Right hindlimb (tissue), 1 donor: Measurements from ENCODE around the gene KIAA0586.
"Not testable (repeated sequence)": the region's sequence is repeated elsewhere in the genome, so short reads cannot be mapped to it uniquely, and the experiment has no call there.

Experiments
- DNase-seq: peaks from one replicate; pipeline ENCODE4 v3.0.0-alpha.2; 2018

Gene KIAA0586

DNA sequence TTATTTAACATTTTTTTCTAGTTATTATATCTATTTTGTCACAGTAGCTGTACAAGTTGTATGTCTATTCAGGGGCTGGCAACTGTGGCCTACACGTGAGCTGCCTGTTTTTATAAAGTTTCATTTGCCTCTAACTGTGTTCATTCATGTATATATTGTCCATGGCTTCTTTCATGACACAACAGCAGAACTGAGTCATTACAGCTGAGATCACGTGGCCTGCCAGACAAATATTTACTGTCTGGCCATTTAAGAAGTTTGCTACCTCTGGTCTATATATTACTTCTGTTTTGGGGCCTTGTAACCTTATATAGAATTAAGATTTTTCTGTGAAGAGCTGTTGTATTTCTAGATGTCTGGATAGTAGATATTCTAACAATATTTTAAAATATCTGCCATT, 37.9 kb downstream of the KIAA0586 start:
- DNase-seq: no peak

DNA sequence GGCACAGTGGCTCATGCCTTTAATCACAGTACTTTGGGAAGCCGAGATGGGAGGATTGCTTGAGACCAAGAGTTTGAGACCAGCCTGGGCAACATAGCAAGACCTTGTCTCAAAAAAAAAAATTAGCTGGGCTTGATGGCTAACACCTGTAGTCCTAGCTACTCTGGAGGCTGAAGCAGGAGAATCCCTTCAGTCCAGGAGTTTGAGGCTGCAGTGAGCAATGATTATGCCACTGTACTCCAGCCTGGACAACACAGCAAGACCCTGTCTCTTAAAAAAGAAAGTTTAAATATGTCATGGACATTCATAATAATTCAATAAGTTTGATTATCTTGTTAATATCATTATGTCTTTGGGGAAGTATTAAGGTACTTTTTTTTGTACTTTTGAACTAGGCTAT, 38.9 kb downstream of the KIAA0586 start:
- DNase-seq: no peak

DNA sequence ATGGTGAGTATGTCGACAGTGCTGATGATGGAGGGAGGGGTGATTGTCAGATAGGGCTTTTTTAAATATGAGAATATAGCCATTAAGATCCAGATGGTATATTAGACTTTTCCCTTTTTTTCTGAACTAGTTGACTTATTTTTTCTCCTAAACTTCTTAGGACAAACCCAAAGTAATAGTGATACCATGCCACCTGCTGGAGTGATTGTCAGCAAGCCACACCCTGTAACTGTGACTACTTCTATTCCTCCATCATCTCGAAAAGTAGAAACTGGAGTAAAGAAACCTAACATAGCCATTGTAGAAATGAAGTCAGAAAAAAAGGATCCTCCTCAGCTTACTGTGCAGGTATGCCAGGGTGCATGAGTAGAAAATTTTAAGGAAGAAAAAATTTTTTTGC, 40.1 kb downstream of the KIAA0586 start:
- DNase-seq: no peak

DNA sequence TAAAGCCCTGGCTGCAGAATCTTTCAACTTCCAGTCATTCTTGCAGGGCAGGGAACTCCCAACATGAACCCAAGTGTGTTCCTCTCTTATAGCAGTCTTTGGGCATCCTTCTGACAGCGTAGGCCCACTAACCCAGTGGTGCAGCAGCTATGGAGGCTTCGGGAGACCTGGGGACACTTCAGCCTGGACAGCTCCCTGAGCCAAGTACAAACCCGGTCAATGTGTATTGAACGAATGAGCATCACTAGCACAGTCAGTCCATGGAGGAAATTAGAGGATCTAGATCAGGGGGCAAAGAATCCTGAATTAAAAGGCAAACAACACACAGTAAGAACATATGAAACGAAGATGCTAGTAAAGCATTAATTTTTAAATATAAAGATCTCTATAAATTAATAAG, 41.8 kb downstream of the KIAA0586 start:
- no peak for DNase-seq

DNA sequence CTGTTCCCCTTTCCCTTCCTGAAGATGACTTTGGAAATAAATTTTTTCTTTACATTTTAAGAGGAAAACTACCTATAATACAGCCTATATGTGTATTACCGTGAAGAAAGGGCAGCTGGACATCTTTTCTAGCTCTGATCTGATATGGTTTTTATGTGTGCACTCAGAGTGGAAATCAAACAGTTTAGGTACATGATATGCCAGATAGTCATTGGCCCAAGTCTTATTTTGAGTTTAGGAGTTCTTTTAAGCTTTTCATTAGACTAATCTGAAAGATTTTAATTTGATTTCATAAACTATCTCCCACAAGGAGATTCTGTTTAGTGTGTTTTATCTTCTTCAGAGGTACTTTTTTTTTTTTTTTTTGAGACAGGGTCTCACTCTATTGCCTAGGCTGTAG, 48.8 kb downstream of the KIAA0586 start:
- no peak for DNase-seq

DNA sequence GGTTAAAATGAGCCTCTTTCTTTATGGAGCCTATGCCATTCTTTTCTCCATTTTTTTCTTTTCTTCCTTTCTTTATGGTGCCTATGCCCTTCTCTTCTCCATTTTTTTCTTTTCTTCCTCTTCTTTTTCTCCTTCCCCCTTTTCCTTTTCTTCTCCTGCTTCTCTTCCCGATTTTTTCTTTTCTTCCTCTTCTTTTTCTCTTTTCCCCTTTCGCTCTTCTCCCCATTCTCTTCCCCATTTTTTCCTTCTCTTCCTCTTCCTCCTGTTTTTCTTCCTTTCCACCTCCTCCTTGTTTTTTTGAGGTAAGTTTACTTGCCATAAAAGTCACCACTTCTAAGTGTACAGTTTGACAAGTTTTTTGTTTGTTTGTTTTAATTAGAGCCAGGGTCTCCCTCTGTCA, 50.1 kb downstream of the KIAA0586 start:
- DNase-seq: no peak

DNA sequence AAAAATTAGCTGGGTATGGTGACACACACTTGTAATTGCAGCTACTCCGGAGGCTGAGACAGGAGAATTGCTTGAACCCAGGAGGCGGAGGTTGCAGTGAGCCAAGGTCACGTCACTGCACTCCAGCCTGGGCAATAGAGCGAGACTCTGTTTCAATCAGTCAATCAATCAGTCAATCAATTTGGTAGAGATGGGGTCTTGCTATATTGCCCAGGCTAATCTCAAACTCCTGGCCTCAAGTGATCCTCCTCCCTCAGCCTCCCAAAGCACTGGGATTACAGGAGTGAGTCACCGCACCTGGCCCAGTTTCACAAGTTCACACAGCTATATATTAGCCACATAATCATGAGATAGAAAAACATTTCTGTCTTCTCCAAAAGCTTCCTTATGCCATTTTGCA, 50.8 kb downstream of the KIAA0586 start:
- not testable (repeated sequence) for DNase-seq

DNA sequence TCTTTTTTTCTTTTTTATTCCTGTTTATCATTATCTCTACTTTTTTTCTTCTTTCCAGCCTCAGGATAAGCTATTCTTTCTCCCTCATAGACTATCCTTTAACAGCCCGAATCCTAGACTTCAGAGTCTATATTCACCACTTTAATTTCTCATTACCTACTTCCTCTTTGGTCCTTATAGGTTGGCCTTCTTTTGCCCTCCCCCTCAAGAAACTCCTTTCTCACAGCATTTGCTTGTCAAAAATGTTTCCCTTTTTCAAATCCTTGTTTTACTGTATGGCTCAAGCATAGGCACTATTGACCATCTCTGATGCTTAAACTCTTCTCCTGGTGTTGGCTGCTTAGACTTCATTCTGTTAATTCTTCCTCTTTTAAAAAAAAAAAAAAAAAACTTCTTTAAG, 52.5 kb downstream of the KIAA0586 start:
- no peak for DNase-seq

DNA sequence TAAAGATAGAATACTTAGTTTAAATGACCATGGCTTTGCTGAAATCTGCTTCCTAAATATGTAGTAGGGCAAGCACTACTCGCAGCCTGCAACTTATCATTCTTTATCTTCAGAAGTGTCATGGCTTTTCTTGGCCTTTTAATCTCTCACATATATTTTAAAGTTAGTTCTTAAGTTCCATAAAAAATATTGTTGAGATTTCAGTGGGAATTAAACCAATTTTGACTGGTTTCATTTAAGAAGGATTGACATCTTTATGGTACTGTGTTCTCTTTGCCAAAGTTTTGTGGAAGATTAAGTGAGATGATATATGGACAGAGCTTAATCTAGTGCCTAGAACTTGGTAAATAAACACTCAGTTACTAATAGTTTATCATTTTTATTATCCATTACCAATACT, 56.7 kb downstream of the KIAA0586 start:
- no peak for DNase-seq

DNA sequence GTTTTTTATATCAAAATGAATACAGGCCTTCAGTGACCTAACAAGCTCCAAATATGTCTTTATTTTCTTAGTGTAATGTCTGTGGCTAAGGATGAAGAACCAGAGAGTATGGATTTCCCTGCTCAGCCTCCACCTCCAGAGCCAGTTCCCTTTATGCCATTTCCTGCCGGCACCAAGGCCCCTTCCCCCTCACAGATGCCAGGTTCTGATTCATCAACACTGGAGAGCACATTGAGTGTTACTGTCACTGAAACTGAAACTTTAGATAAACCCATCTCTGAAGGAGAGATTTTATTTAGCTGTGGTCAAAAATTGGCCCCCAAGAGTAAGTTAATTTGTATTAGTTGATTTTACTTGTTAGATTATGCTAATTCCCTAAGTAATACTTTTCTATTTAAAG, 61.0 kb downstream of the KIAA0586 start:
- DNase-seq: no peak

DNA sequence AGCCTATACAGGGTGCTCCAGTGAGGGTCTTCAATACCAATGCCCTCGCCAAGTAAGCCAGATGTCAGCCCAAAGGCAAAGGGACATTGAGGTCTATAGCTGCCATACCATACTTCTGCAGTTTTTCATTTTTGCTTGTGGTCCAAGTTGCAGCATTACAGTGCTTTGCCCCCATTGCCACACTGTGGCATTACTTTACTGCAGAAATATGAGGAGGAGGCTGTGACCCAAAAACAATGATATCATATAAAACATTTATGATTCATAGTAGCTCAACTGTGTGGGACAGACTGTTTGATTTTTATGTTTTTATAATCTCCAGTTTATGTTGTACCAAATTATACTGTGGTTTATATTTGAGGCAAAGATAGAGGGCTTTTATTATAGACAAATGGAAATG, 64.1 kb downstream of the KIAA0586 start:
- no peak for DNase-seq

DNA sequence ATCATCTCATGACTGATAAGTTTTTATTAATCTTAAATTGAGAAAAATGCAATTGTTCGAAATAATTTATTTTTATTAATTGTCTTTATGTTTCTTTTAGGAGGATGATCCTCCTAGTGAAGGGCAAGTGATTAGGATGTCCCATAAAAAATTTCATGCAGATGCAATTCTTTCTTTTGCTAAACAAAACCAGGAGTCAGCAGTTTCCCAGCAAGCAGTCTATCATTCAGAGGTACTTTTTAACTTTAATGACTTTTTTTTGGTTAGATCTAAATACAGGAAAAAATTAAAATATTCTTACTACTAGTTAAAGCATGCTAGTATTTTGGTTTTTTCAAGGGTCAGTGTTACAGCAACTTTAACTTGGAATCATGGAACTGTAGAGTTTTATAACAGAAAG, 64.5 kb downstream of the KIAA0586 start:
- no peak for DNase-seq

DNA sequence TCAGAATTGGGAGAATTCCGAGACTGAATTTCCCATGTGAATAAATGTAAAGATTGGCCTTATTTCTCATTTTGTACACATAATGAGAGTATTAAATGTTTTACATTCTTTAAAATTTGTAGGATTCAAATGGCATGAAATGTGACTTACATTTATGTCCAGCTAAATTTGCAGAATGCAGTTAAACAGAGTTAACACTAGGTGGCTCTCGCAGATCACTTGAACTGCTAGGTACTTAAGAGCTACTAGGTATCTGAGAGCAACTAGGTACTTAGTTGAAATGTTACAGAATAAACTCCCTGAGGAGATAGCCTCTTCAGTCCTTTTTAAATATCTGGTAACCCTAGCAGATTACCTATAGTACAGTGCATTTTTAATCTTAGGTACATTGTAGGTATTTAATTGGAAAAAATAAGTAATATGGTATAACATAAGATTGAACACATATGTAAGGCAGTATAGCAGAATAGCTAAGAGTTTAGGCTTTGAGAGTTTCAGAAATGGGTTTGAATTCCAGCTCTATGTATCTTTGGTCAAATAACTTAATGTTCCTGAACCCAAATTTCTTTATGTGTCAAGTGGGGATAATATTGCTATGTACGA, 73.8 kb downstream of the KIAA0586 start:
- no peak for DNase-seq

DNA sequence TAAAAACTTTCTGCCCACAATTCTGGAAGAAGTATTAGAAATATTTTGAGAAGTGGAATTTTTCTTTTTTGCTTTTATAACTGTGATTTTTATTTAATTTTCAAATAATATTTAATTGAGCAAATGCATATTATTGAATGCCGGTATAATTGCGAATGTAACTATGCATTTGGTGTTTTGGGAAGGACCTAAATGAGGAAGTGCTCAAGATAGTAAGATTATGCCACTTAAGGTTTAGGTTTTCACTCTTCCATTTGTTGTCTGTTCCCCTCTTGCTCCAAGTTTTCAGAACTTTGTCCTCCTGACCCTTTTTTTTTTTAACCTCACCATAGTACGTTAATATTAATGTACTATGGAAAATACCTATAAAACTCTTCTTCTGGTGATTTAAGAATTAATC, 85.8 kb downstream of the KIAA0586 start:
- no peak for DNase-seq

DNA sequence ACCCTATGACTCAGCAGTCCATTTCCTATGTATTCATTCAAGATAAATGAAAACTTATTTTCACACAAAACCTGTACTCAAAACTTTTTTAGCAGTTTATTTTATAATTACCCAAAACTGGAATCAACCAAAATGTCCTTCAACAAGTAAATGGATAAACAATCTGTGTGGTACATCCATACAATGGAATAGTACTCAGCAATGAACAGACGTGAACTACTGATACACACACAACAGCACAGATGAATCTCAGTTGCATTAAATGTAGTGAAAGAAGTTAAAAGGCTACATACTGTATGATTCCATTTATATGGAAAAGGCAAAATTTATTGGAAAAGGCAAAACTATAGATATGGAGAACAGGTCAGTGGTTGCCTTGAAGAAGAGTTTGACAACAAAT, 90.1 kb downstream of the KIAA0586 start:
- no peak for DNase-seq

DNA sequence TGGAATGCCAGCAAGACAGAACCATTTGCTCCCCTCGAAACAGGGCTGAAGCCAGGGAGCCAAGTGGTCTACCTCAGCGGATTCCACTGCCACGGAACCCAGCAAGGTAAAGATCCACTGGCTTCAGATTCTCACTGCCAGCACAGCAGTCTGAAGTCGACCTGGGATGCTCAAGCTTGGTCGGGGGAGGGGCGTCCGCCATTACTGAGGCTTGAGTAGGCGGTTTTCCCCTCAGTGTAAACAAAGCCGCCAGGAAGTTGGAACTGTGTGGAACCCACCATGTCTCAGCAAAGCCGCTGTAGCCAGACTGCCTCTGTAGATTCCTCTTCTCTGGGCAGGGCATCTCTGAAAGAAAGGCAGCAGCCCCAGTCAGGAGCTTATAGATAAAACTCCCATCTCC, 98.2 kb downstream of the KIAA0586 start:
- DNase-seq: not testable (repeated sequence)

DNA sequence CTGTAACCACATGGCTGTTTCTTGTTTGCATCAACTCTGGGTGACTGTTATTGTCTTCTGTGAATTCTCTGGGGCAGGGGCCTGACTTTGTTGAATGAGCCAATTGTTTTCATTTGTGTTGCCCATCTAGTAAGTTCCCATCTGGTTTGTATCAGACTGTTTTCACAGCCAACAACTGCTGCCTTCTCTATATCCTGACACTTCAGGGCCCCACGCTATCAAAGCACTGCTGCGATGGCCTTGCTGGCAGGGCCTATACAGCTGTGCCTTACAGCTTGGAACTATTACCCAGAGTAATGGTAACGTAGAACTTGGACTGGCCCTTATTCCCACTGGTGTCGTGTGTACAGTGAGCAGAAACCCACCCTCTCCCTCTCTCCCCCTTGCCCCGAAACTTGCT, 105.9 kb downstream of the KIAA0586 start:
- peak; percentile 42 for DNase-seq

DNA sequence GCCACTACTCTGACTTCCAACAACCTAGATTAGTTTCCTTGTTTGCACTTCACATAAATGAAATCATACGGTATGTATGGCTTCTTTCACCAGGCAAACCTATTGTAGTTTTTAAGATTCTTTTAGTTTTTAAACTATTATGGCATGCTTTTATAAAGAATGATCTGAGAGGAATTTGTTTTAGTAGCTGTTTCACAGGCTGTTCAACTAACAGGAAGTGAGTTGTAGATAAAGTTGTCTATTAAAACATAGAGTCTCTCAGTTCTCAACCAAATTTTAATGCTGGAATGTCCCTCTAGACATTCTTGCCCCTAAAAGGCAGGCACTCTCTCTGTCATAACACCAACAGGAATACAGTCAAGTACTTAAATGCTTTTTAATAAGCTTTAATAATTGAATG, 107.5 kb downstream of the KIAA0586 start:
- no peak for DNase-seq

DNA sequence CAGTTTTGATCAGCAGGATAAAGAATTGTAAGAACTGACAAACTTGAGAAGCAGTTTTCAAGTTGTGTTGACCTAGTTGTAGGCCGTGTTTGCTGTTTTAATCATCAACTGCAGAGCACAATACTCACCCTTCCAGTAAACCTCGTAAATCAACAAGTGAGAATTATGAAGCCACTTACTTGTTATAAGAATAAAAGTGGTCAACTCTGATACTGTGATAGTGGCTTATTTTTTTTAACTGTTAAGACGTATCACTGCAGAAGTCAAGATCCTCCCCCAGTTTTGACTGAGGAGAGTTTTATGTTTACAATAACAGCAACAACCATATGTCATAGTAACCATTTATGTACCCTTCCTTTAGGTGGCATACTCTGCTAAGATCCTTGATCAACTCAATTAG, 109.5 kb downstream of the KIAA0586 start:
- DNase-seq: no peak

DNA sequence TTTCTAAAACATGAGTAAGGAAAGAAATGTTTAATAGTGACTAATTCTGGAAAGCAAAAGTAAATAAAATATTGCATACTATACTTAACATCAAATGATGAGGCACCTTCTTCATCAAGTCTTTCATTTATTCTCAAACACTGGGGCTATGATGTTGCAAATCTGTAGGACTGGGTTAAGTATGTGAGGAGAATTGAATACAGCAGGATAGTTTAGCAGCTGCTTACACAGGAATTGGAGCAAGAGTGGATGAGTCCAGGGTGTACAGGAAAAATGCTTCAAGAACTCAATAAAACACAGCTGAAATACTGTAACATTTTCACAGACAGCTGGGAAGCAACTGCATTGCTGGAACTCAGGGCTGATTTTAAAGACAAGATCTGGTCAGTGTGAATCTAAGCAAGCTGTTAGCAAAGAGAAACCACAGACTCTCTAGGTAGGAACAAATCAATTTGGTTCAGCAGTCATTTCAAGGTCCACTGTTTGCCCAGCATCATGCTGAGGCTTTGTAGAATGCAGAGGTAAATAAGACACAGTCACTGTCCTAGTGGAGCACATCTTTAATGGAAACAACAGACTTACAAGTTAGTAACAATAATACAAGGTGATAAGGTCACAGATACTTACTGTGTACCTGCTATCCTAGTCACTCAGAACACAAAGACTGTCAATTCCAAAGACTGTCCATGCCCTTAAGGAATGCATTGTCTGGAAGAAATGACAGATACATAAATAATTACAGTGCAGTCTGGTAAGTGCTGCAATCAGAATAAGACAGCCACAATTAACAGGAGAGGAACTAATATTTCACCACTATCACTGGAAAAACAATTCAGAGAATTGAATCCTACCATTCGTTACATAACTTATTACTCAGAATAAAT, 113.5 kb downstream of the KIAA0586 start:
- DNase-seq: no peak

DNA sequence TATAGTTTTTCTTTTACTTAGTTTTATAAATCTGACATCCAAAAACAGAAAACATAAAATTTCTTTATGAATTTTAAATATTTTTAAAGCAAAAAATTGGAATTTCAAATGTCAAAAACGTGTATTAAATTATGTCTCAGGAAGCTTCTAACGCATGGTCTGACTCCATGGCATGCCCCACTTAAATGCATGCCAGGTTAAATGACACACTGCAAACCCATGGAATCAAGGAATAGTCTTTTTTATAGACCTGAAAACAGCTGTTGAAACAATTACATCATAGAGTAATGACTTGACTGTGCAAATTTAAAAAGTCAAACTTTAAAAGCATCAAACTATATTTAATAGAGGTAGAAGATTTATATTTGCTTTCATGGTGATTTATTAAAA, 114.1 kb downstream of the KIAA0586 start:
- DNase-seq: no peak

DNA sequence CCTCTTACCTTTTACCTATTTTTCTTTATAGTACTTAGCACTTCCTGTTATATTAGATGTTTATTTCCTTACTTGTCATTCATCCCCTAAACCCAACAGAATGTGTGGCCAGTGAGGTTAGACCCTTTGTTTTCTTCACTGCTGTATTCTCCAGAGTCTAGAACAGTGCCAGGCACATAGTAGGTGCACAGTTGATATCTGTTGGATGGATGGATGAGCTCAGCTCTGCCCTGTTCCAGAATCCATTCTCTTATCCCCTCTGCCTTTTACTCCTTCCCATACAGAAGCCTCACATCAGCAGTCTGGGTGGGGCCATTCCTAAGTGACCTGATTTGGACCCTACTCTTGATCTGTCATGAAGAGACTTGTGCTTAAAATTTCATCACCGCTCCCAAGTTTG, 115.7 kb downstream of the KIAA0586 start:
- no peak for DNase-seq

DNA sequence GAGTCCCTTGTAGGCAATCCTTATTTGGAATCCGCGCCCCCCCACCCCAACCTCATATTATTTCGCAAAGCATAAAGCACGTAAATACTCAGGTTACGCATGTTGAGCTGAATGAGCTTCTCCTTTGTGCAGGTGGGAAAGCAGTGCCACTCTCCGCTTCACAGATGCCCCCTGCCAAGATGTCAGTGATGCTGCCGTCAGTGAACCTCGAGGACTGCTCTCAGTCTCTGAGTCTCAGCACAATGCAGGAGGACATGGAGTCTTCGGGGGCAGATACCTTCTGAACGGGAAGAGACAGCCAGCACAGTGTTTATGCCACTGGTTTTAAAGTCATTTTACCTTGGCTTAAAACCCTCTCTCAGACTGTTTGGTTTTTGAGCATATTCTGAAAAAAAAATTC, 120.1 kb downstream of the KIAA0586 start:
- DNase-seq: no peak

DNA sequence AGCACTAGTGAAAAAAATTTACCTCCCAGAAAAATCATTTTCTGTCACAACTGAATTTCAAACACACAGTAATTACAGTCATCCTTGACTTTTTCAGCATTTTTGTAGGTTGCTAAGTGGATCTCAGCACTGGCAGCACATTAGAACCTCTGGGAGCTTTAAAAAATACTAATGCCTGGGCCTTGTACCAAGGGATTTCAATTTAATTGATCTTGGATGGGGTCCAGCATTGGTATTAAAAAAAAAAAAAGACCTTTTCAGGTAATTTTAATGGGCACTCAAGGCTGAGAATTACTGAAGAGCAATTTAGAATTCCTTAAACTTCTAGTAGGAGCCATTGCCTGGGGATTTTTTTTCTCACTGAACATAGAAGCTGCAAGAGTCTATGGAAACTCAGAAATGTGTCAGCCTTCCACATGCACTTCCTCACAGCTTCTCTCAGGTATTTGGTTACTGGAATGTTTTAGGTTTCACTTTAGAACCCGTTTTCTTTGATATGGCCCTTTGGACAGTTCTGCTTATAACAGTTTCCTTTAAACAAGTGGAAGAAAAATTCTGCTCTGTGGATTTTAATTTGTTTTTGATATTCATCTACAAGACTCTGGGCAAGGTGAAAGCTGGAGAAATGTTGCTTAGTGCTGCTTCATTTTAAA, 121.7 kb downstream of the KIAA0586 start:
- DNase-seq: no peak
